Stomach (tissue), 4 donors: Measurements from ENCODE around the gene SLC35A4.

ENCODE experiments used
- POLR2A ChIP-seq, 4 donors: fragments of 450-650 bp; IDR thresholded peaks; one replicate each; pipeline ENCODE4 v1.6.1; 2016; ENCODE audit warnings: antibody characterized with exemption in 4 of 4, control low read depth in 2 of 4, mild to moderate bottlenecking in 1 of 4, moderate library complexity in 1 of 4
- POLR2AphosphoS5 ChIP-seq, 3 donors: sonication (generic); formaldehyde crosslinking; IDR thresholded peaks; one replicate each; pipeline ENCODE4 v1.6.1; 2016; ENCODE audit warnings: antibody characterized with exemption in 3 of 3
- TF ChIP-seq, protein P1 (sequence below), 7 experiments: fragments of 450-650 bp in 4 of 7; fragments of 200-600 bp in 3 of 7; sonication (generic) in 3 of 7; IDR thresholded peaks; one replicate each; pipeline ENCODE4 v1.5.1; 2016 to 2019; ENCODE audit warnings: antibody characterized with exemption in 7 of 7, control low read depth in 2 of 7, mild to moderate bottlenecking in 1 of 7

- TF ChIP-seq, protein P1, sequence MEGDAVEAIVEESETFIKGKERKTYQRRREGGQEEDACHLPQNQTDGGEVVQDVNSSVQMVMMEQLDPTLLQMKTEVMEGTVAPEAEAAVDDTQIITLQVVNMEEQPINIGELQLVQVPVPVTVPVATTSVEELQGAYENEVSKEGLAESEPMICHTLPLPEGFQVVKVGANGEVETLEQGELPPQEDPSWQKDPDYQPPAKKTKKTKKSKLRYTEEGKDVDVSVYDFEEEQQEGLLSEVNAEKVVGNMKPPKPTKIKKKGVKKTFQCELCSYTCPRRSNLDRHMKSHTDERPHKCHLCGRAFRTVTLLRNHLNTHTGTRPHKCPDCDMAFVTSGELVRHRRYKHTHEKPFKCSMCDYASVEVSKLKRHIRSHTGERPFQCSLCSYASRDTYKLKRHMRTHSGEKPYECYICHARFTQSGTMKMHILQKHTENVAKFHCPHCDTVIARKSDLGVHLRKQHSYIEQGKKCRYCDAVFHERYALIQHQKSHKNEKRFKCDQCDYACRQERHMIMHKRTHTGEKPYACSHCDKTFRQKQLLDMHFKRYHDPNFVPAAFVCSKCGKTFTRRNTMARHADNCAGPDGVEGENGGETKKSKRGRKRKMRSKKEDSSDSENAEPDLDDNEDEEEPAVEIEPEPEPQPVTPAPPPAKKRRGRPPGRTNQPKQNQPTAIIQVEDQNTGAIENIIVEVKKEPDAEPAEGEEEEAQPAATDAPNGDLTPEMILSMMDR (IDR thresholded peaks at IDR 0.05) = no peak
- TF ChIP-seq POLR2A (IDR thresholded peaks at IDR 0.05) = no peak
- no peak for TF ChIP-seq POLR2AphosphoS5 (IDR thresholded peaks at IDR 0.05)
Measured at GRCh38 chr5:140594169-140594568, 29.5 kb downstream of the SLC35A4 start.
